LNCaP clone FGC (cell line): ENCODE results near the gene GCAT.
A peak's percentile ranks its signal among the peaks of the same experiment; 100 is the strongest.

ENCODE experiments used
- DNase-seq: peaks from one replicate; pipeline ENCODE4 v3.0.0-alpha.2; 2011; ENCODE audit warnings: low read depth
- H3K4me3 ChIP-seq: 2 replicates; pipeline ENCODE4 v1.5.1; 2011; ENCODE audit warnings: mild to moderate bottlenecking, low read depth, low read length, control low read depth
- TF ChIP-seq, protein P1 (sequence below): IDR thresholded peaks from 2 replicates; pipeline ENCODE4 v1.5.1; 2012; ENCODE audit warnings: mild to moderate bottlenecking; ENCODE audit not compliant: control insufficient read depth, insufficient read depth; ENCODE audit errors: extremely low read depth

GCAT gene

GRCh38 chr22:37827056-37827455 is 19.3 kb downstream of the GCAT start:
- TF ChIP-seq, protein P1, sequence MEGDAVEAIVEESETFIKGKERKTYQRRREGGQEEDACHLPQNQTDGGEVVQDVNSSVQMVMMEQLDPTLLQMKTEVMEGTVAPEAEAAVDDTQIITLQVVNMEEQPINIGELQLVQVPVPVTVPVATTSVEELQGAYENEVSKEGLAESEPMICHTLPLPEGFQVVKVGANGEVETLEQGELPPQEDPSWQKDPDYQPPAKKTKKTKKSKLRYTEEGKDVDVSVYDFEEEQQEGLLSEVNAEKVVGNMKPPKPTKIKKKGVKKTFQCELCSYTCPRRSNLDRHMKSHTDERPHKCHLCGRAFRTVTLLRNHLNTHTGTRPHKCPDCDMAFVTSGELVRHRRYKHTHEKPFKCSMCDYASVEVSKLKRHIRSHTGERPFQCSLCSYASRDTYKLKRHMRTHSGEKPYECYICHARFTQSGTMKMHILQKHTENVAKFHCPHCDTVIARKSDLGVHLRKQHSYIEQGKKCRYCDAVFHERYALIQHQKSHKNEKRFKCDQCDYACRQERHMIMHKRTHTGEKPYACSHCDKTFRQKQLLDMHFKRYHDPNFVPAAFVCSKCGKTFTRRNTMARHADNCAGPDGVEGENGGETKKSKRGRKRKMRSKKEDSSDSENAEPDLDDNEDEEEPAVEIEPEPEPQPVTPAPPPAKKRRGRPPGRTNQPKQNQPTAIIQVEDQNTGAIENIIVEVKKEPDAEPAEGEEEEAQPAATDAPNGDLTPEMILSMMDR: no peak
- no peak overlapping the region for H3K4me3 ChIP-seq
- DNase-seq: no peak

DNA sequence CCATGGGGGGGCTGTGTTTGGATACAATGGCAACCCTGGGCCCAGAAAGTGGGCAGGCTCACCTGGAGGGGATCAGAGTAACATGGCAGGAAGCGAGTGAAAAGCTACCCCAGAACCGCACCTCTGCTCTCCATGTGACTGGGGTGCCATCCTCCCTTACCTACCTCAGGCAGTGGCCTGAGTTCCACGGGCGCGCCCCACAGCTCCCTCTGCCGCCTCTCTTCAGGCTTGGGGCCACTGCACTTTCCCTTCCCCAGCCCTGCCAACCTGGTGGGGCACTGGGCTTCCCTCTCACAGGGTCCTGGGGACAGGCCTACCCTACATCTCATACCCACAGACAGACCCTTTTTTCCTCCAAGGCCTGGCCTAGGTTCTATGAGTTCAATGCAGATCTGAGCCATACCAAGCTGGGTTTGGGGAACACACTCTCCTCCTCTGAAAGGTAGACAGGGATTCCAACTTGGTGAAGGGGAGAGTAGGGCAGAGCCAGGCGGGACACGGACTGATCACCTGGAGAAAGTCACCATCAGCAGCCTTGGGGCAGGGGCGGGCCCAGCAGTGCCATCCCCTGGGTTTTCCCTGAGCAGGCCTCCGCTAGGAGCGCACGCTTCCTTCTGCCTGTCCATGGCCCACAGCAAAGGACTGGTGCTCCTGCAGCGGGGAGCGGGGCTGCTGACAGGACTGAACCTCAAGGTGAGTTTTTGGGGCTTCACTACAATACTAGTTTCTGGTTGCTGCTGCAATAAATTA is 22.5 kb downstream of the GCAT start:
- TF ChIP-seq, protein P1: no peak
- no peak overlapping the region for H3K4me3 ChIP-seq
- no peak for DNase-seq

DNA sequence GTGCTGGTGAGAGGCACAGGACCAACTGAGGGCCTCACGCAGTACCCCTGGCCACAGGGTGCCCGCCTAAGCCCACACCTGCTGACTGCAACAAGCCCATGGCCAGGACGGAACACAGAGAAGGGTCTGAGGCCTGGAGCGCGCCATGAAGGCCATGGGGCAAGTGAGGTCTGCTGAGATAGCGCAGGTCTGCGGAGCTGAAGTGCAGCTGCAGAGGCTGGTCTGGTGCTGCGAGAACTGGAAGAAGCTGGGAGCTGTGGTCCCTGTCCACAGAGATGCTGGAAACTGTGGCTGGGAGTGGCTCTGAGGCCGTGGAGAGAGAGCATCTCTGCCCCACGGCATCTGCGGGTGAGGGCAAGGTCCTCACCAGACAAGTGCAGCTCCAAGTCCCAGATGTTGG is 23.7 kb downstream of the GCAT start:
- H3K4me3 ChIP-seq: no peak overlapping the region
- TF ChIP-seq, protein P1: no peak

DNA sequence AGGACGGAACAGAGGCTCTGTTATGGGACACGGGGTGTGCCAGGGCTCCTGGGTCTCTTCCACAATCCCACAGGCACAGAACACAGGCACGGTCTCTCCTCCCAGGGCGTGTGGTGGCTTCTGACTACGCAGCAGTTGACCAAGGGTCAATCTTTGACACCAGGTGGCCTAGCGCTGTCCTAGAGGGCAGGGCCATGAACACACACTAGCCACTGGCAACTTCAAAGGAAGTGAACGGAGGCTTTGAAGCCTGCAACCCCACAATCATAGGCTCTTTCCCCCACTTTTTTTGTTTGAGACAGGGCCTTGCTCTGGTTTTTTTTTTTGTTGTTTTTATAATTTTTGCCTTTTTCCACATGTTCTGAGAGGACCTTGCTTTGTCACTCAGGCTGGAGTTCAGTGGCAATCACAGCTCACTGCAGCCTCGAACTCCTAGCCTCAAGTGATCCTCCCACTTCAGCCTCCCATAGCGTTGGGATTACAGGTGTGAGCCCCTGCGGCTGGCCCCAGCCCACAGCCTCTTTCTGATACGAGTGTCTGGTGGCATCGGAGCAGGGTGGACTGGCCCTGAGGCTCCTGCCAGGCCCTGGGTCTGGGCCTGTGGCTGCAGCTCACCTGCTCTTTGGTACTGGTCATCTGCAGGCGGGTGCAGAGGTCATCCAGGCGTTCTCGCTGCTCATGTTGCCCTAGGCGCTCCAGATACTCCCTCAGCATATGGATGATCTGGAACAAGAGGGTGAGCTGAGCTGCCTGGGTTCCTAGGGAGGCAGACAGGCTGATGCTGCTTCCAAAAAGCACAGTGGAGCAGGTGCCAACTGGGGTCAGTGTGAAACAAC is 24.5 kb downstream of the GCAT start:
- no peak overlapping the region for H3K4me3 ChIP-seq
- no peak for DNase-seq
- TF ChIP-seq, protein P1: no peak

More for the DNA sequence above, 23.7 kb downstream of the GCAT start:
- no peak for DNase-seq

DNA sequence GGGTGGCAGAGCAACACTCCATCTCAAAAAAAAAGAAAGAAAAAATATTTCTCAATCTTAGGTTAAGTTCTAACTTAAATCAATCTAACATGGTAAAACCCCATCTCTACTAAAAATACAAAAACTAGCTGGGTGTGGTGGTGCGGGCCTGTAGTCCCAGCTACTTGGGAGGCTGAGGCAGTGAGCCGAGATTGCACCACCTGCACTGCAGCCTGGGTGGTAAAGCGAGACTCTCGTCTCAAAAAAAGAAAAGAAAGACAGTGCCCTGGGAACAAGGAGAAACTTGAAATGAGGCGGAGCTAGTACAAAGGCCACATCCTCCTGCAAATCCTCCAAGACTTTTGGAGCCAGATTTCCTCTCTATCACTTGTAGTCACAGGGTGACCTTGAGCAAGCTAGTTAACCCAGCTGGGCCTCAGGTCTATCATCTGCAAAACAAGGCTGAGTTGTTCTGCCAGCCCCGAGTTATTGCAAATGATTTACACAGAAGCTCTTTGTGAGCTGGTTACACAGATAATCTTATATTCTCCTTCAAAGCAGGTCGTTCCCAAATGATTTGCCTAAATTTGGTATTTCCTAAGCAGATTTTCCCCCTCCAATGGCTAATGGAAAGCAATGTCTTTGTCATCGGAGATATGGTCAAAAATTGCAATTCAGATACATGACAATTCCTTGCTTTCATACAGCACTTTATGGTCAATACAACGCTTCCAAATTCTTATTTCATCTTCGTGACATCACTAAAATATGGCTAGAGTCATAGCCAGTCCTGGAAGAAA is 34.5 kb downstream of the GCAT start:
- no peak overlapping the region for H3K4me3 ChIP-seq
- DNase-seq: no peak
- TF ChIP-seq, protein P1: no peak

- no peak for DNase-seq
- H3K4me3 ChIP-seq: peak overlapping the region; percentile 81
- TF ChIP-seq, protein P1: no peak
Observed at GRCh38 chr22:37843741-37844089, 36.0 kb downstream of the GCAT start.
